NCI-H748 (cell line): ENCODE data around the gene TNFRSF1B.

ENCODE experiments used
- DNase-seq: peaks from one replicate; lab custom pipeline; 2025; ENCODE audit not compliant: unreplicated experiment; lab: John Stamatoyannopoulos, UW

Gene TNFRSF1B

GRCh38 chr1:12166834-12167492 lies at the start of gene TNFRSF1B:
TSS of gene TNFRSF1B (plus strand) at chr1:12166991. CDS start at chr1:12167092, 101 bp downstream.
- peak; percentile 39 for DNase-seq

GRCh38 chr1:12121212-12122003 lies 45.4 kb upstream of the TNFRSF1B start:
- no peak for DNase-seq

GRCh38 chr1:12123172-12123571 lies 43.6 kb upstream of the TNFRSF1B start:
- DNase-seq = no peak

- peak; percentile 25 for DNase-seq
These were observed 41.9 kb upstream of the TNFRSF1B start for GRCh38 chr1:12124693-12125421.

- no peak for DNase-seq
These were observed 41.1 kb upstream of the TNFRSF1B start for GRCh38 chr1:12125422-12126355.

- DNase-seq = no peak
These were observed 40.0 kb upstream of the TNFRSF1B start for GRCh38 chr1:12126781-12127180.

GRCh38 chr1:12127206-12127810 lies 39.5 kb upstream of the TNFRSF1B start:
- DNase-seq = no peak

GRCh38 chr1:12128120-12128519 lies 38.7 kb upstream of the TNFRSF1B start:
- DNase-seq = no peak

- DNase-seq = peak; percentile 3
These were observed 37.2 kb upstream of the TNFRSF1B start for GRCh38 chr1:12129624-12130023.

- DNase-seq = no peak
These were observed 36.2 kb upstream of the TNFRSF1B start for GRCh38 chr1:12130466-12131130.

- no peak for DNase-seq
These were observed 34.7 kb upstream of the TNFRSF1B start for GRCh38 chr1:12132078-12132477.

GRCh38 chr1:12134716-12135115 lies 32.1 kb upstream of the TNFRSF1B start:
- DNase-seq = no peak

- DNase-seq = no peak
These were observed 31.2 kb upstream of the TNFRSF1B start for GRCh38 chr1:12135612-12136011.

- DNase-seq = no peak
These were observed 29.7 kb upstream of the TNFRSF1B start for GRCh38 chr1:12136916-12137610.

GRCh38 chr1:12138196-12139168 lies 28.3 kb upstream of the TNFRSF1B start:
- DNase-seq = no peak

- no peak for DNase-seq
These were observed 26.8 kb upstream of the TNFRSF1B start for GRCh38 chr1:12140016-12140415.

GRCh38 chr1:12140515-12141162 lies 26.2 kb upstream of the TNFRSF1B start:
- DNase-seq = no peak
